HG02943 (cell line): ENCODE results near the gene HSPB9.

ENCODE experiments used
- ATAC-seq: cut with Tn5 transposase; IDR thresholded peaks from one replicate; pipeline ENCODE4 v1.9.1; 2021; ENCODE audit warnings: mild to moderate bottlenecking, low read depth, moderate library complexity; ENCODE audit not compliant: unreplicated experiment

HSPB9 gene

DNA sequence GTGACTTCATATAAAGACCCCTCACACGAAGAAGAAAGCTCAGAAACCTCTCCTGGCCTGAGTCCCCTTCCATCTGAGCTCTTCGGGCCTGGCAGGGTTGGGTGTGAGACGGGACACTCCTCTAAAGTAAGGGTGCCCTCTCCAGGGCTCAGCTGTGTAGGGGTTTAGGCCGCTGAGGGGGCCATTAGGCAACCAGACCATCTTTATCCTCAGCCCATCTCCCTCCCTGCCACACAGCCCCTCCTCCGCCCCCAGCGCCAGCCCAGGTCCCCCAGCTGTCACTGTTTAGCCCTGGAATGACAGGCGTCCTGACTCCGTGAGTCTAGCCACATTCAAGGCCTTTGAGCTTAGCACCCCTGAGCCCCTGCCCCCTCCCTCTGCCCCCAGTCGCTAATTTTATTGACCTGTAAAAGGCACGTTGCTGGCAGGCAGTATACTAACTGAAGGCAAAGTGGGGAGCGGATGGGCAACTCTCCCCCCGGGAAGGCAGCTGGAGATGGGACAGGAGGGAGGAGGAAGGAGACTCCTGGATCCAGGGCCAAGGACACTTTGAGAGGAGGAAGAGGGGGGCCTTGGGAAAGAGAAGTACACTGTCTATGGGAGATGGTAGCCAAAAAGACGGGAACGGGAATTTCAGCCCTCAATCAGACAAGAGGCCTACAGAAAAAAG lies 23.7 kb upstream of the HSPB9 start:
- no peak for ATAC-seq

GRCh38 chr17:42101513-42102292 lies 20.9 kb upstream of the HSPB9 start:
- no peak for ATAC-seq

DNA sequence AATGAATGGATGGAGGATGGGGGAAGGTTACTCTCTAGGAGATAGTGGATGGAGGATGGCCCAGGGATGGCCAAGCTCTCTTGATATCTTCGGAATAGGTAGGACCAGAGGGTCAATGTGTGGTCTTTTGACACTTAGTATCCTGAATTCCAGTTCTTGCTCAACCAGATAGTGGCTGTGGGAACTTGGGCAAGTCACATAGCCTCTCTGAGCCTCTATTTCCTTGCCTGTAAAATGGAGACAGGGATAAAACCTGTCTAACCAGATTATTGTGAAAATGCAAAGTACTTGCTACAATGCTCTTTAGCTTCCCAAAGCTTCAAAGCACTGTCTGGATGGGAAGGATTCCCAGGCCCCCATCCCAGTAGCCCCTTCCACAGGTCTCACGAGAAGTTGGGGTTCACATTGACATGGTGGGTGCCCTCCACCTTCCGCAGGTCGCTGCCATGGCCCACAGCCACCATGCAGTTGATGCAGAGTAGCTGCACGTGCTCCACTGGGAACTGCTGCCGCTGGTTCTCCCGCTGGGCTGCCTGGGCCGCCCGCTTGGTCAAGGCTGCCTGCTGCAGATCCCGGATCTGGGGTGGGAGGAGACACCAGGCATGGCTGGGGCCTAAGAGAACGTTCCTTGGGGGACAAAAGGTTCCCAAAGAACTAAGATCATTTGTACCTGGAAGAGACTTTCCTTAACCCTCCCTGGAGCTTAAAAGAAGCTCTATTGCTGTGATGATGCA lies 19.2 kb upstream of the HSPB9 start:
- no peak for ATAC-seq

DNA sequence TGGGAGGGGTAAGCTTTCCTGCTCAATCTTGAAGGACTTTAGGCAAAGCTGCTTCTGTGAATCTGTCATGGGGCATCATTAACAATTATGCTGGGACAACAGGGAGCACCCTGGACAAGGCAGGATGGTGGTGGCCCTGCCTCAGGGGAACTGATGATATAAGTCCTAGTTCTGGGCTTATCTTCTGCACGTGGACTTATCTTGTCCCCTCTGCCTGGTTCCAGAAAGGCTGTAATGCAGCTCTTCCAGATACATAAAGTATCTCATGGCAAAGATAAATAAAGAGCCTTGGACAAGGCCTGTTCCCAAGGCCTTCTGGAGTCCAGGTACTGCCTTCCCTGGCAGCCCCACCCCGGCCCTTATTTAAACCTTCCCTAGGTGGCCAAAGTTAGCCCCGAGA lies 18.3 kb upstream of the HSPB9 start:
- no peak for ATAC-seq

- ATAC-seq = no peak
Observed at GRCh38 chr17:42106009-42106408, 16.6 kb upstream of the HSPB9 start.

DNA sequence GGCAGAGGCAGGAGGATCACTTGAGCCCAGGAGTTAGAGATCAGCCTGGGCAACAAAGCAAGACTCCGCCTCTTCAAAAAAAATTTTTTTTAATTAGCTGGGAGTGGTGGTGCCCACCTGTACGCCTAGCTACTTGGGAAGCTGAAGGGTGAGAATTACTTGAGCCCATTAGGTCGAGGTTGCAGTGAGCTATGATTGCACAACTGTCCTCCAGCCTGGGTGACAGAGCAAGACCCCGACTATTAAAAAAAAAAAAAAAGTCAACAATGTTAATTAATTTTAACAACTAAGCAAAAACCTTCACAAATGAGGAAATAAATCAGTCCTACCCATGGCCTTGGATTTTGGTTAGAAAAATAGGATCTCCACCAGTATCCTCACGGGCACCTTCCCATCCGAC lies 15.5 kb upstream of the HSPB9 start:
- ATAC-seq = no peak

DNA sequence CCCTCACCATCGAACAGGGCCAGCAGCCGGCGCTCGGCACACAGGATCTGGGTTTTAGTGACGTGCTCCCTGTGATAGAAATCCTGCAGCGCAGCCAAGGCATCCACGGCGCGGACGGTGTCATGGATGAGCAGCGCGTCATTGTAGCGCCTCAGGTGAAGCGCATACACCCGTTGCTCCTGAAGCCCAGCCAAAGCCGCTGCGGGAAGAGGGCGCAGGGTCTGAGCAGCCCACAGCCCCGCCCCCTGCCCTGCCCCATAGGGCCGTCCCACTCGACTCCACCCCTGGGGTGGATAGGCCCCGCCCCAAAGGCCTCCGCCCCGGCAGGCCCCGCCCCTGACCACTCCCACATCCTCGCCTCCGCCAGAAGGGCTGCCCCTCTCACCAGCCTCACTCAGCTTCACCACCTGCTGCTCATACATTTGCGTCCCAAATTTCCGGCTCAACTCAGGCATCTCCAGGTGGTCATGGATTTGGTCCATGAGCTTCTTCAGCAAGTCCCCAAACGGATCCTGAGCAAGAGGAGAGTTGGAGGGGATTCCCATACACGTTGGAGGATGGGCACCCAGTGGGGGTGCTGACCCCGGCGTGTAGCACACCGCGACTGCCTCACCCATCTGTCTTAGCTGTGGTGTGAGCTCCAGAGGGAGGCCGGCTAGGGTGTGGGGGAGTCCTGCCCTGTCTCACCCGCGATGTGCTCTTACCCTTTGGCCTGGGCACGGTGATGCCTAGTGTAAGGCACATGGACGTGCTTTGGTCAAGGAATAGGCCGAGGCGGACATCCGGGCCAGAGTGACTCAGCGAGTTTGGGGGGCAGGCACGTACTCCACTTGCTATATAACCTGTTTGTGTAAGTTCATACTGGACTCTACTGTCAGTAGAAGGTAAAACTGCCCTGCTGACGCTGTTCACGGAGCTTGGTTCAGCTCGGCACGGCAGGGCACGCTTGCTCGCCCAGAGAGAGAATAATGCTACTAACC lies 14.7 kb upstream of the HSPB9 start:
- peak; percentile 58 for ATAC-seq

DNA sequence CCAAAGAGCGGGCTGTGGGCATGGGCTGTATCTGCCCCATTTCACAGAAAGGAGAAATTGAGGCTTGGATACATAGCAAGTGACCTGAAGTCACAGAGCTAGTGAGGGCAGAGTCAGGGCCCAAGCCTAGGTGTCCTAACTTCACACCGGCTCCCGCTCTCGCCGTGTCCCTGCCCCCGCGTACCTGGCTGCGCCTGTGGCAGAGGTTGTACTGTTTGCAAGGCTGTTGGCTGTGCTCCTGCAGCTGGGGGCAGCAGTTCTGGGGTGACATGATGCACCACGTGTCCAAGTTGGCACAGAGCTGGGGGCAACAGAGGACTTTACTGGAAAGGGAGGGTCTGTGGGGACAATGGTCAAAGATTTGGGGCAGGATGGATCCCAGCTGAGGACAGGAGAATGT lies 13.5 kb upstream of the HSPB9 start:
- ATAC-seq = no peak

- ATAC-seq = no peak
Observed at GRCh38 chr17:42110301-42111264, 12.0 kb upstream of the HSPB9 start.

DNA sequence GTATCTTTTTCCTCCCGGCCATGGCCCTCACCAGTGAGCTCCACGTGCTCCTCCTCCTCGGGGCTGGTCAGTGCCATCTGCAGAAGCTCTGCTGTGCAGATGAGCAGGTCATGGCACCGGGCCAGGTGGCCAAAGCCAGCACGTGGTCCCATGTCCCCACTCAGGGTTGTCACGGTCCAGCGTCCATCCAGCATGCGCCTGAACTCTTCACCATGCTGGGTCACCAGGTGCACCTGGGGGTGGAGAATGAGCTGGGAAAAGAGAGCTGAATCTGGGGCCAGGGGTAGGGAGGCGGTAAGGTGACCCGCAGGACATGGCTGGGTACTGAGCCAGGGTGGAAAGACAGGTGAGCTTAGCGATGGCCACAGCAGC lies 11.4 kb upstream of the HSPB9 start:
- ATAC-seq = no peak

- no peak for ATAC-seq
Observed at GRCh38 chr17:42111871-42112551, 10.6 kb upstream of the HSPB9 start.

DNA sequence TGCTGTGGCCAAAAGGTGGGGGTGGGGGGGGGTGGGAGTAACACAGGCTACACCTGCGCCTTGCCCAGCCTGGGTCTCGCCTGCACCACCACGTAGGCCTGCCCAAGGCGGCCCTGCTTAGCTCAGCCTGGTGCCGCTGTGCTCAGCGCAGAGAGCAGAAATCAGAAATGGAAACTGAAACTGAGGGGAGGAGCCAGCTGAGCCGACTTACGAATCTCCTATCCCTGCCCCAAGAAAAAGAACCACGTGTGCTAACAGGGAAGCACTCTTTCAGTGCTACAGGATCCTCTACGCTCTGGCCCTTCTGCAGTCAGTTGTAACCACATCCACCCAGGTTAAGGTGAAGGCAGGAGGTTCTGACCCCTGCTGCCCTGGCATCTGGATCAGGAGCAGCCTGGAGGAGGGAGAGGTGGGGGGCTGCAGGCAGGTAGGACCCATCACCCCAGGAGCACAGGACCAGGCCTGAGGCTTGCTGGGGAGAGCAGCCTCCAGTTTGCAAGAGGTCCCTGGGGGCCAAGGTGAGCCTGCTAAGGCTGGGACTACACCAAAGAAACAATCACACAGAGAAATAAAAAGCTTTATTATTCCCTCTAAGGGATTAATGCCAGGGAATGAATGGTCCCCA lies 9.9 kb upstream of the HSPB9 start, which contains the start of gene DHX58:
Gene DHX58, minus strand, starts transcription at position 163 of the 625 bp plus-strand sequence. CDS start 822 bp downstream, outside the sequence.
- ATAC-seq = peak; percentile 52

DNA sequence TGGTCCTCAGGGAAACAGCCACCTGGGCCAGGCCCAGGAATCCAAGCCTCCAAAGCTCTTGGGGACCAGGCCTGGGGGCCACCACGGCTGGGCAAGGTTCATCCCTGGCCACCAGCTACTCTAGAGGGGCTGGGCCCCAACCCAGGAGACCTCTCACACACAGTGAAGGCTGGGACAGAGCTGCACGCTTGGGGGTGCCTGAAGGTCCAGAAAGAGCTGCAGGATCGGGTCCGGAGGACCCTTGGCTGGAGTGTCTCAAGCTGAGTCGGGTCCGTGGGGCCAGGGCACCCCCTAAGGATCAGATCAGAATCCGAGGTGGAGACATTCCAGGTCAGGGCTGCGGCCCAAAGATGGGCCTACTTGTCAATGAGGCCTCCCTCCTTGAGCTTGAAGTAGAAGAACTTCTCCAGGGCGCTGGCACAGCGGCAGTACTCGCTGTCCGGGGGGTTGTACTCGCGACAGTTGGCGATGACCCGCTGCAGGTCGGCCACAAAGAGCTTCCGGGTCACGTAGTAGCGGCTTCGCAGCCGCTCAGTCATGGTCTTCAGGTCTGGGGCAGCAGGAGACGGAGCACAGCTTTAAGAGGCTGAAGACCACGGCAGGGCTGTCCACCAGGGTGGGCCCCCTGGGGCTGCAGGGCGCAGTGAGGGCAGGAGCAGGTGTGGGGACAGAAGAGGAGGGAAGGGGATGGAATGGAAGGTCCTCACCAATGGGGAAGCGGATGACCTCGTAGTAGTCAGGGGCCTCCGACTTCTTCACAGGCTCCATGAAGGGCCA lies 9.1 kb upstream of the HSPB9 start:
- no peak for ATAC-seq

GRCh38 chr17:42114118-42114517 lies 8.5 kb upstream of the HSPB9 start:
- ATAC-seq = no peak

GRCh38 chr17:42116705-42117396 lies 5.8 kb upstream of the HSPB9 start:
- no peak for ATAC-seq

GRCh38 chr17:42117397-42118125 lies 5.0 kb upstream of the HSPB9 start:
- no peak for ATAC-seq
